ENCODE measurements around the gene NENF. TPM values are rescaled to one million over a fixed set of nuclear protein-coding genes. Genes with fewer than 3 reads are reported as not detected.

Gene NENF
- total RNA-seq, 1 experiment from 2014 or later: 41.4 TPM

DNA sequence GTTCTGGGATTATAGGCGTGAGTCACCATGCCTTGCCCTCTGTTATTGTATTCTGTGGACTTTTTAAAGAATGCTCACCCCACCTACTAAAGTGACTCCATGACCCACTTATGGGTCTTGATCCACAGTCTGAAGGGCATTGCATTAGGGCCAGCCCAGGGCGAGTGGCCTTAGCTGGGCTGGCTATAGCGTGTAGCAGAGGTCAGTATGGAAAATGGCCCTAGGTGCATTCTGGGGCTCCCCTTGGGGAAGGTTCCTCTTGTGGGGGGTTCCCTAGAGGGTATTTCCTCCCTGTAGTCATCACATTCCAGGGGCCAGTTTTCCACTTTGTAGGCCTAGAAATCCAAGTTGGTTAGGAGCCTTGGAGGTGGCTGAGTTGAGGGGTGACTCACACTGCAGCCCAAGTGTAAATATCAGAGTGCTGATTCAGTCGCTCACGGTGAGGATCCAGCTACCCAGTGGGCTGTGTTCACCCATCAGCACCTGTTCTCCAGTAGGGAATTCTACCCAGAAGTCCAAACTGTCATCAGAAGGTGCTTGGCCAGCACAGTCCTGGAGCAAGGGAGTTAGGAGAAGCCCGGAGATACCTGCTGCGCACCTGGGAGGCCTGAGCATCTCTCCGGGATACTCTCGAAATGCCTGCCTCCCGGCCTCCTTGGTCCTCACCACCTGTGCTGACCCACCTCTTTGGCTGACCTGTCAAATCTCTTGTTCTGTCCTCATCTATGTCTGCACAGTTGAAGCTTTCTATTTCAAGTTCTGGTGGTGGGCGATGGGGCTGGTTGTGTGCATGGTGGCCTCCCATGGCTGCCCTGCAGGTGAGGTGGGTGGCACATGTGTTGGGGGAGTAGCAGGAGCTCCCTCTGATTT, 52.2 kb downstream of the NENF start:
- Histone ChIP-seq H3K4me1 (ENCODE audit: low read length) (no peaks in the 10 kb centered on the region), H3K9me3 (ENCODE audit: low read length) (no peaks in the 10 kb centered on the region), H4K20me1 (ENCODE audit: insufficient read depth, low read depth, low read length) (no peaks in the 10 kb centered on the region), H3K27me3 (ENCODE audit: low read length) (no peaks in the 10 kb centered on the region), H3K27ac (ENCODE audit: low read length) (no peak overlapping the region), H3K36me3 (ENCODE audit: insufficient read depth, low read length) (no peaks in the 10 kb centered on the region), H3K4me2 (ENCODE audit: low read depth, low read length, poor library complexity, severe bottlenecking) (no peak overlapping the region), H3K9me2 (replicated peaks; ENCODE audit: insufficient read depth, low read length) (no peaks in the 10 kb centered on the region), H3K4me3 (ENCODE audit: low read length) (no peak overlapping the region), H2AFZ (ENCODE audit: low read length) (no peak overlapping the region), H3K9ac (ENCODE audit: low read length) (no peak overlapping the region), H3K79me2 (ENCODE audit: low read length) (no peaks in the 10 kb centered on the region)
- DNase-seq: no peak

DNA sequence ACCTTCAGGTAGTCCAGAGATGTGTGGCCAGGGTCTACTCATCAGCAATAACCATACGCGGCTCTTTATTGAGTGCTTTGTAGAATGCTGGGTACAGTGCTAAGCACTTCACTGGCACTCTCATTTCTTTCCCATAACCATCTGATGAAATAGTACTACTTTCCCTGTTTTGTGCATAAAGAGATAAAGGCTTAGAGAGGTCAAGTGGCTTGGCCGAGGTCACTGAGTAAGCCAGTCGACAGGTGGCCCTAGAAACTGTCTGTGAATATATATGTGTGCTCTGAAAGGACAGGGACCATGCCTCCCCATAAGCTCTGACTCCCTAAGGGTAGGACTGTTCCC, 52.8 kb downstream of the NENF start:
- Histone ChIP-seq H3K36me3 (ENCODE audit: insufficient read depth, low read length) (no peaks in the 10 kb centered on the region), H4K20me1 (ENCODE audit: insufficient read depth, low read depth, low read length) (no peaks in the 10 kb centered on the region), H3K4me1 (ENCODE audit: low read length) (no peaks in the 10 kb centered on the region), H3K27ac (ENCODE audit: low read length) (no peak overlapping the region), H3K9me3 (ENCODE audit: low read length) (no peaks in the 10 kb centered on the region), H3K9me2 (replicated peaks; ENCODE audit: insufficient read depth, low read length) (no peaks in the 10 kb centered on the region), H3K79me2 (ENCODE audit: low read length) (no peaks in the 10 kb centered on the region), H3K4me3 (ENCODE audit: low read length) (no peak overlapping the region), H2AFZ (ENCODE audit: low read length) (no peak overlapping the region), H3K4me2 (ENCODE audit: low read depth, low read length, poor library complexity, severe bottlenecking) (no peak overlapping the region), H3K27me3 (ENCODE audit: low read length) (no peaks in the 10 kb centered on the region), H3K9ac (ENCODE audit: low read length) (no peak overlapping the region)
- DNase-seq: no peak

DNA sequence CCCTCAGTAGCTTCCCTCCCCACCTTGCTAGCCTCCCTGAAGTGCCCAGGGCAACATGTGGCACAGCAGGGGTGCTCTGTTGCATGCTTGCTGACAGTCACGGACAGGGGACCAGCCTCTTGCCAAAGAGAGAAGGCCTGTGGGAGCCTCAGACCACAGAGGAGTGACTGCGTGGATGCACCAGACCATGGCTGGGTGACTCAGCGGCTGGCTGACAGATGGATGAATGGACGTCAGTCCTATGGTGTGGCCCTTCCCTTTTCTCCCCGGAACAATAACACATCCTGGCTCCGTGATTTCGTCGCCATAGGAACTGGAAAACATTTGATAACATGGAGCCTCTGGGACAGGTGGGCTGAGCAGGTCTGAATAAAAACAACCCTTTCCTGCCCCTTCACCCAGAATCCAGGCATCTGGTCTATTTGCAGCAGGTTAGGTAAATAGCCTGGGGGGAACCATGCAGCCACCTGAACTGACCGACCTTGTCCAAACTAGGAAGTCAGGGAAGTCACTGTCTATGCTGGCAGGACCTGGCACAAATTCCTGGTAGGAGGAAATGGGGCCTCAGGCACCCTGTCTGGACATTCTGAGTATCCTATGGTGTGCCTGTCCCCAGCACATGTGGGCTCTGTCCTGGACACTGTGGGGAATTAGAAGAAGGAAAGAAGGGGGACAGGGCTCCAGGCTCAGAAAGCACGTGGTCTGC, 53.3 kb downstream of the NENF start:
- Histone ChIP-seq H3K79me2 (ENCODE audit: low read length) (no peaks in the 10 kb centered on the region), H4K20me1 (ENCODE audit: insufficient read depth, low read depth, low read length) (no peaks in the 10 kb centered on the region), H3K36me3 (ENCODE audit: insufficient read depth, low read length) (no peaks in the 10 kb centered on the region), H2AFZ (ENCODE audit: low read length) (no peak overlapping the region), H3K4me1 (ENCODE audit: low read length) (no peaks in the 10 kb centered on the region), H3K4me2 (ENCODE audit: low read depth, low read length, poor library complexity, severe bottlenecking) (no peak overlapping the region), H3K9me3 (ENCODE audit: low read length) (no peaks in the 10 kb centered on the region), H3K27ac (ENCODE audit: low read length) (no peak overlapping the region), H3K9me2 (replicated peaks; ENCODE audit: insufficient read depth, low read length) (no peaks in the 10 kb centered on the region), H3K27me3 (ENCODE audit: low read length) (no peaks in the 10 kb centered on the region), H3K9ac (ENCODE audit: low read length) (no peak overlapping the region), H3K4me3 (ENCODE audit: low read length) (no peak overlapping the region)
- DNase-seq: no peak

DNA sequence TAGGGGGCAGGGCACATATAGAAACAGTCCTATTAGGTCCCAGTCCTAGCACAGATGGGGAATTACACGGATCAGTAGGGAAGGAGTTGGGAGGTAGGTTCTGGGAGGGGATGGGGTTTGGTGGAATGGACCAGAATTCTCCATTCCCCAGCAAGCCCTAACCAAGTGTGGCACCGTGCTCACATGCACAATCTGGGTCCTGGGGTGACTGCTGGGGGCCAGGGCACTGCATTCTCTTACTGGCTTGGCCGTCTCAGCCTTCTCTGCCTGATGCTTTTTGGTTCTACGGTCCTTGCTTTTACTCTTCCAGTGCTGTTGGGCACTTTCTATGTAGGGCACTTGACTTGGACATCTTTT, 53.9 kb downstream of the NENF start:
- DNase-seq: no peak
- H3K4me2 ChIP-seq (ENCODE audit: low read depth, low read length, poor library complexity, severe bottlenecking): no peak overlapping the region
- no peaks in the 10 kb centered on the region for H3K36me3 ChIP-seq (ENCODE audit: insufficient read depth, low read length)
- no peaks in the 10 kb centered on the region for H3K27me3 ChIP-seq (ENCODE audit: low read length)
- H3K4me3 ChIP-seq (ENCODE audit: low read length): no peak overlapping the region
- H3K9ac ChIP-seq (ENCODE audit: low read length): no peak overlapping the region
- H3K9me2 ChIP-seq (replicated peaks; ENCODE audit: insufficient read depth, low read length): no peaks in the 10 kb centered on the region
- no peaks in the 10 kb centered on the region for H4K20me1 ChIP-seq (ENCODE audit: insufficient read depth, low read depth, low read length)
- H2AFZ ChIP-seq (ENCODE audit: low read length): no peak overlapping the region
- H3K27ac ChIP-seq (ENCODE audit: low read length): no peak overlapping the region
- no peaks in the 10 kb centered on the region for H3K79me2 ChIP-seq (ENCODE audit: low read length)
- H3K9me3 ChIP-seq (ENCODE audit: low read length): no peaks in the 10 kb centered on the region
- H3K4me1 ChIP-seq (ENCODE audit: low read length): no peaks in the 10 kb centered on the region

DNA sequence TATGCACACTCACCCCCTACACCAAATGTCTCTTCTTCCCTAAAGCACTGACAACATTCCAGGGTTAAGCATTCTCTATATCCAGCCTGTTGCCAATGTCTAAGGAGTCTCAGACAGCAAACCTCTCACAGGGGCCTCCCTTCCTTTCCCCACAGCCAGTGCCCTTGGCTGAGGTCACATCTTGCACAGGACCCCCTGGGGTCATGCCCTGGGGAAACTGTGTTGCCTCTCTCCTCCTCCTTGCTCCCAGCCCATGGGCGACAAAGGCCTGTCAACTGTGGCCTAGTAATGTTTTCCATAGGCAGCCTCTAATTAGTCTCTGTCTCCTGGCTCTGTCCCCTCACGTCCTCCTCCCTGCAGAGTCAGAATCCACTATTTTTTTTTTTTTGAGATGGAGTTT, 54.6 kb downstream of the NENF start:
- Histone ChIP-seq H3K36me3 (ENCODE audit: insufficient read depth, low read length) (no peaks in the 10 kb centered on the region), H2AFZ (ENCODE audit: low read length) (no peak overlapping the region), H3K9me3 (ENCODE audit: low read length) (no peaks in the 10 kb centered on the region), H3K4me3 (ENCODE audit: low read length) (no peak overlapping the region), H3K4me1 (ENCODE audit: low read length) (no peaks in the 10 kb centered on the region), H3K9me2 (replicated peaks; ENCODE audit: insufficient read depth, low read length) (no peaks in the 10 kb centered on the region), H3K27ac (ENCODE audit: low read length) (no peak overlapping the region), H4K20me1 (ENCODE audit: insufficient read depth, low read depth, low read length) (no peaks in the 10 kb centered on the region), H3K9ac (ENCODE audit: low read length) (no peak overlapping the region), H3K79me2 (ENCODE audit: low read length) (no peaks in the 10 kb centered on the region), H3K4me2 (ENCODE audit: low read depth, low read length, poor library complexity, severe bottlenecking) (no peak overlapping the region), H3K27me3 (ENCODE audit: low read length) (no peaks in the 10 kb centered on the region)
- DNase-seq: no peak

DNA sequence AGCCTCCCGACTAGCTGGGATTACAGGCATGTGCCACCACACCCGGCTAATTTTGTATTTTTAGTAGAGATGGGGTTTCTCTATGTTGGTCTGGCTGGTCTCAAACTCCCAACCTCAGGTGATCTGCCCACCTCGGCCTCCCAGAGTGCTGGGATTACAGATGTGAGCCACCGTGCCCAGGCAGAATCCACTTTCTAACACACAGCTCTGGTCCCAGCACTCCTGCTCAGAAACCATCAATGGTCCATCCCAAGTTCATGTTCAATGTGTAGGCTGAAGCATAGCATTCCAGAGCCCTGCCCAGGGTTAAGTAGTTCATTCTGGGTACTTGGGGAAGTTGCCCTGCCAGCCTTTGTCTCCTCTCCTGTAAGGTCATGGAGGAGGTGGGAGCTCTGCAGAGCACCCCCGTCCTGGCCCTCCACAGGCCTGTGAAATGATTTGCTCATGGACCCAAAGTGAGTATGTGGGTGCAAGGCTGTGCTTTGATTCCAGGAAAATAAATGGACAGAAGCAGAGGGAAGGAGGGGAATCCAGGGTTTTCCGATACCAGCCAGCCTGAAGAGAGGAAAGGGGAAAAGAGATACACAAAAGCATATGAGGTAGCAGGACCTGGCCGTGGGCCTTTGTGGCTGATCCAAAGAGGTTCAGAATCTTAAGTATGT, 55.2 kb downstream of the NENF start:
- no peak for DNase-seq
- no peaks in the 10 kb centered on the region for H4K20me1 ChIP-seq (ENCODE audit: insufficient read depth, low read depth, low read length)
- no peak overlapping the region for H2AFZ ChIP-seq (ENCODE audit: low read length)
- H3K27ac ChIP-seq (ENCODE audit: low read length): no peak overlapping the region
- H3K4me1 ChIP-seq (ENCODE audit: low read length): no peaks in the 10 kb centered on the region
- no peak overlapping the region for H3K9ac ChIP-seq (ENCODE audit: low read length)
- no peaks in the 10 kb centered on the region for H3K9me2 ChIP-seq (replicated peaks; ENCODE audit: insufficient read depth, low read length)
- no peak overlapping the region for H3K4me2 ChIP-seq (ENCODE audit: low read depth, low read length, poor library complexity, severe bottlenecking)
- H3K4me3 ChIP-seq (ENCODE audit: low read length): no peak overlapping the region
- H3K79me2 ChIP-seq (ENCODE audit: low read length): no peaks in the 10 kb centered on the region
- no peaks in the 10 kb centered on the region for H3K36me3 ChIP-seq (ENCODE audit: insufficient read depth, low read length)
- H3K9me3 ChIP-seq (ENCODE audit: low read length): no peaks in the 10 kb centered on the region
- H3K27me3 ChIP-seq (ENCODE audit: low read length): no peaks in the 10 kb centered on the region

DNA sequence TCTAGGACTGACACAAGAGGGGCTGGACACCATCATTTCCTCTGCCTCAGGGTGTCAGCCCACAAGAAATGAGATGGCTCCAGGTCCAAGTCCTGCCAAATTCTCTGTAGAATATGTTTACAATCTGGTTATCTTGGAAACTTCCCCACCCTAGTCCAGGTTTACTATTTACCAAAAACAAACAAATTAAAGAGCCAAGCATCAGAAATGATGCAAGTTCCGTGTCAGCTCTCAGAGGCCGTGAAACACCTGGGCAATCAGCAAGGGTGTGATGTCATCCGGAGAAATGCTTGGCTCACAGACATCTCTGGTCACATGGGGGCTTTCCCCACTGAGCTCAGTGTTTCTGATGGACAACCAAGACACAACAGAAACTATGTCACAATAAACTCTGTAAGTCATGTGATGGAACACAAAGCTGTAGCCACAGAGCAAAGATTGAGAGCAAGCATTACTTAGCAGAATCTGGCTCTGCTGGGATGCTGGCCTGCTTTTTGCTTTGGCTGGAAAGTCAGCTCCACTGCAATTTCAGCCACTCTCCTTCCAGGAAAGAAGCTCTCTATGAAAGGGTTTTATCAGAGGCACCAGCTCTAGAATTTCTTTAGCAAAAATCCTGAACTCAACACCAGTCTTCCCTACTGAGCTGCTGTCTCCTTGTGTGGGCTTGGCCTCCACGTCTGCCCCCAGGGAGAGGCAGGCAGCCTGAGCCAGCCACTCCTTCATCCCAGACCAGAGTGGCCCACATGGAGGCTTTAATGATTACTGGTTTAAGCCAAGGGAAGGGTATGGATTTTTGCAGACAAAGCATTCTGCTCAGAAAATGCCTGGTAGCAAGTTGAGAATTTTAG, 55.9 kb downstream of the NENF start:
- H3K4me2 ChIP-seq (ENCODE audit: low read depth, low read length, poor library complexity, severe bottlenecking): no peak overlapping the region
- H3K4me1 ChIP-seq (ENCODE audit: low read length): no peaks in the 10 kb centered on the region

More for the DNA sequence above, 55.9 kb downstream of the NENF start:
- H3K79me2 ChIP-seq (ENCODE audit: low read length): no peaks in the 10 kb centered on the region
- H3K9me2 ChIP-seq (replicated peaks; ENCODE audit: insufficient read depth, low read length): no peaks in the 10 kb centered on the region
- H4K20me1 ChIP-seq (ENCODE audit: insufficient read depth, low read depth, low read length): no peaks in the 10 kb centered on the region
- H3K27me3 ChIP-seq (ENCODE audit: low read length): no peaks in the 10 kb centered on the region
- no peak overlapping the region for H3K9ac ChIP-seq (ENCODE audit: low read length)
- no peak overlapping the region for H3K4me3 ChIP-seq (ENCODE audit: low read length)
- no peak for DNase-seq
- H3K36me3 ChIP-seq (ENCODE audit: insufficient read depth, low read length): no peaks in the 10 kb centered on the region
- H2AFZ ChIP-seq (ENCODE audit: low read length): no peak overlapping the region
- no peak overlapping the region for H3K27ac ChIP-seq (ENCODE audit: low read length)
- no peaks in the 10 kb centered on the region for H3K9me3 ChIP-seq (ENCODE audit: low read length)

Data from Karpas-422 (cell line).